Activated CD8-positive, alpha-beta memory T cell treated with anti-CD3 and anti-CD28 coated beads, Interleukin-2, amount 50 U/mL, for 4 hours (primary cell): ENCODE results near the gene CDH22.
A peak's percentile ranks its signal among the peaks of the same experiment; 100 is the strongest.

Source experiments
- DNase-seq: peaks from one replicate; pipeline ENCODE4 v3.0.0-alpha.2; 2020

The CDH22 gene

GRCh38 chr20:46308258-46309157 lies at the start of gene CDH22:
TSS of gene CDH22 (minus strand) at chr20:46308498. CDS start at chr20:46251294, 57,204 bp downstream.
- DNase-seq, result peak; percentile 21

- DNase-seq, result no peak
Measured at GRCh38 chr20:46357030-46357514, 48.8 kb upstream of the CDH22 start.

GRCh38 chr20:46356195-46357029 lies 48.1 kb upstream of the CDH22 start:
- DNase-seq, result no peak

GRCh38 chr20:46355778-46356177 lies 47.5 kb upstream of the CDH22 start:
- DNase-seq, result no peak

- no peak for DNase-seq
Measured at GRCh38 chr20:46354920-46355654, 46.8 kb upstream of the CDH22 start.

GRCh38 chr20:46354207-46354555 lies 45.9 kb upstream of the CDH22 start:
- no peak for DNase-seq

- no peak for DNase-seq
Measured at GRCh38 chr20:46353500-46354206, 45.4 kb upstream of the CDH22 start.

GRCh38 chr20:46352370-46352938 lies 44.2 kb upstream of the CDH22 start:
- DNase-seq, result no peak

- no peak for DNase-seq
Measured at GRCh38 chr20:46351357-46352058, 43.2 kb upstream of the CDH22 start.

GRCh38 chr20:46350986-46351267 lies 42.6 kb upstream of the CDH22 start:
- no peak for DNase-seq

- no peak for DNase-seq
Measured at GRCh38 chr20:46350201-46350985, 42.1 kb upstream of the CDH22 start.

GRCh38 chr20:46349742-46350056 lies 41.4 kb upstream of the CDH22 start:
- DNase-seq, result no peak

GRCh38 chr20:46349035-46349741 lies 40.9 kb upstream of the CDH22 start:
- peak; percentile 47 for DNase-seq

- DNase-seq, result no peak
Measured at GRCh38 chr20:46347841-46348803, 39.8 kb upstream of the CDH22 start.

GRCh38 chr20:46346770-46347169 lies 38.5 kb upstream of the CDH22 start:
- DNase-seq, result no peak

- DNase-seq, result no peak
Measured at GRCh38 chr20:46344488-46345162, 36.3 kb upstream of the CDH22 start.

GRCh38 chr20:46343975-46344357 lies 35.7 kb upstream of the CDH22 start:
- no peak for DNase-seq

GRCh38 chr20:46343348-46343974 lies 35.2 kb upstream of the CDH22 start:
- DNase-seq, result no peak
